ENCODE data around the gene ZC3H13.

- no peak for TF ChIP-seq EP300 (conservative IDR thresholded peaks at IDR 0.05; ENCODE audit: poor library complexity, severe bottlenecking)
- TF ChIP-seq RAD21 (conservative IDR thresholded peaks at IDR 0.05): no peak
- TF ChIP-seq POLR2AphosphoS5 (IDR thresholded peaks at IDR 0.05): no peak
- no peak for TF ChIP-seq SMC3 (conservative IDR thresholded peaks at IDR 0.05; ENCODE audit: poor library complexity)
- no peak for TF ChIP-seq CTCF (IDR thresholded peaks at IDR 0.05; ENCODE audit: poor library complexity, severe bottlenecking)
Observed at GRCh38 chr13:46102255-46102605, 49.7 kb upstream of the ZC3H13 start.
